EL (cell line): Measurements from ENCODE around the gene SUPT6H.
A peak's percentile ranks its signal among the peaks of the same experiment; 100 is the strongest.

Experiments
- DNase-seq: peaks from one replicate; pipeline ENCODE4 v3.0.0-alpha.2; 2016

Gene SUPT6H

GRCh38 chr17:28661635-28662526 is at the start of gene SUPT6H, which contains the start of gene SDF2:
SUPT6H (plus strand) TSS chr17:28662205; CDS start chr17:28673402, 11,197 bp downstream.
SDF2 (minus strand) TSS chr17:28661906; CDS start chr17:28661876, 30 bp downstream.
- DNase-seq: peak; percentile 89

- DNase-seq: no peak
Observed at GRCh38 chr17:28612531-28612930, 49.5 kb upstream of the SUPT6H start.

- peak; percentile 44 for DNase-seq
Observed at GRCh38 chr17:28612936-28613872, 48.8 kb upstream of the SUPT6H start.

GRCh38 chr17:28613931-28614381 is 48.0 kb upstream of the SUPT6H start, which contains the start of gene RSKR:
RSKR (minus strand) TSS chr17:28614185; CDS start chr17:28614161, 24 bp downstream.
- no peak for DNase-seq

- no peak for DNase-seq
Observed at GRCh38 chr17:28615260-28615940, 46.6 kb upstream of the SUPT6H start.

GRCh38 chr17:28616281-28616680 is 45.7 kb upstream of the SUPT6H start:
- DNase-seq: no peak

- no peak for DNase-seq
Observed at GRCh38 chr17:28618464-28618863, 43.5 kb upstream of the SUPT6H start.

GRCh38 chr17:28620010-28620409 is 42.0 kb upstream of the SUPT6H start:
- DNase-seq: no peak

GRCh38 chr17:28622186-28622585 is 39.8 kb upstream of the SUPT6H start:
- no peak for DNase-seq

- no peak for DNase-seq
Observed at GRCh38 chr17:28623696-28624095, 38.3 kb upstream of the SUPT6H start.

- no peak for DNase-seq
Observed at GRCh38 chr17:28624148-28624547, 37.9 kb upstream of the SUPT6H start.

GRCh38 chr17:28626818-28627217 is 35.2 kb upstream of the SUPT6H start:
- no peak for DNase-seq

- DNase-seq: no peak
Observed at GRCh38 chr17:28634206-28634865, 27.7 kb upstream of the SUPT6H start.

- no peak for DNase-seq
Observed at GRCh38 chr17:28635506-28635905, 26.5 kb upstream of the SUPT6H start.

GRCh38 chr17:28641579-28641978 is 20.4 kb upstream of the SUPT6H start:
- no peak for DNase-seq

- DNase-seq: peak; percentile 63
Observed at GRCh38 chr17:28643983-28644786, 17.8 kb upstream of the SUPT6H start.

- peak; percentile 94 for DNase-seq
Observed at GRCh38 chr17:28644787-28645575, 17.0 kb upstream of the SUPT6H start, which contains the start of gene BLTP2. BLTP2 (minus strand) TSS chr17:28645158; CDS start chr17:28645056, 102 bp downstream.

GRCh38 chr17:28645576-28645939 is 16.4 kb upstream of the SUPT6H start:
- no peak for DNase-seq

- no peak for DNase-seq
Observed at GRCh38 chr17:28646039-28646754, 15.8 kb upstream of the SUPT6H start.

GRCh38 chr17:28648698-28649097 is 13.3 kb upstream of the SUPT6H start:
- DNase-seq: no peak
